OCI-LY7 (cell line): ENCODE measurements around the gene SLC22A8. TPM values are rescaled to one million over a fixed set of nuclear protein-coding genes. Genes with fewer than 3 reads are reported as not detected.

Experiments used
- BruUV-seq: library from RNA; stranded (reverse); fragments of 400-500 nt; replicated peaks from 2 replicates; lab custom pipeline; 2021; lab: Mats Ljungman, UMichigan
- CTCF ChIA-PET: fragments of 300-600 bp; sonication (Branson Sonifier 250); formaldehyde crosslinking; loops from one replicate; lab custom pipeline; 2022; ENCODE audit warnings: antibody characterized with exemption; ENCODE audit not compliant: unreplicated experiment; lab: Charles Lee
- POLR2A ChIA-PET: fragments of 300-600 bp; sonication (Branson Sonifier 250); formaldehyde crosslinking; loops from one replicate; lab custom pipeline; 2022; ENCODE audit warnings: antibody characterized with exemption; lab: Charles Lee
- DNase-seq: peaks from one replicate; pipeline ENCODE4 v3.0.0-alpha.2; 2015; ENCODE audit warnings: low spot score
- H2AFZ ChIP-seq: fragments of 200-600 bp; sonication (generic), shearing (Covaris generic); 2 replicates; pipeline ENCODE4 v1.6.1; 2014; ENCODE audit warnings: mild to moderate bottlenecking, antibody characterized with exemption, low read length, moderate library complexity
- H3K27ac ChIP-seq: fragments of 200-600 bp; sonication (generic); 2 replicates; pipeline ENCODE4 v1.5.1; 2014; ENCODE audit warnings: mixed run types, low read depth, mild to moderate bottlenecking, moderate library complexity, low read length, inconsistent platforms; ENCODE audit not compliant: poor library complexity, severe bottlenecking
- H3K36me3 ChIP-seq: fragments of 200-600 bp; sonication (generic); 2 replicates; pipeline ENCODE4 v1.6.1; 2014; ENCODE audit warnings: mild to moderate bottlenecking, antibody characterized with exemption, low read length, moderate library complexity, mixed read lengths; ENCODE audit not compliant: insufficient read depth
- H3K4me1 ChIP-seq: fragments of 200-600 bp; sonication (generic); 2 replicates; pipeline ENCODE4 v1.5.1; 2014; ENCODE audit warnings: mild to moderate bottlenecking, low read length; ENCODE audit not compliant: insufficient read depth, poor library complexity, severe bottlenecking
- H3K4me2 ChIP-seq: fragments of 200-600 bp; sonication (generic); 2 replicates; pipeline ENCODE4 v1.6.1; 2014; ENCODE audit warnings: mild to moderate bottlenecking, low read length
- H3K4me3 ChIP-seq: fragments of 200-600 bp; sonication (generic); 2 replicates; pipeline ENCODE4 v1.5.1; 2014; ENCODE audit warnings: mild to moderate bottlenecking, low read depth, low read length; ENCODE audit not compliant: poor library complexity, severe bottlenecking
- H3K79me2 ChIP-seq: fragments of 200-600 bp; sonication (generic); 2 replicates; pipeline ENCODE4 v1.6.1; 2016; ENCODE audit warnings: low read depth, mild to moderate bottlenecking, low read length, moderate library complexity, mixed read lengths; ENCODE audit not compliant: insufficient read depth
- H3K9me2 ChIP-seq: fragments of 200-600 bp; sonication (generic); 2 replicates; pipeline ENCODE4 v1.6.1; 2016; ENCODE audit warnings: mild to moderate bottlenecking, low read length, mixed read lengths; ENCODE audit not compliant: insufficient read depth
- H3K9me3 ChIP-seq: fragments of 200-600 bp; sonication (generic); 2 replicates; pipeline ENCODE4 v1.6.1; 2014; ENCODE audit warnings: mild to moderate bottlenecking, mixed run types, low read length, mixed read lengths
- H4K20me1 ChIP-seq: fragments of 200-600 bp; sonication (generic); 2 replicates; pipeline ENCODE4 v1.6.1; 2014; ENCODE audit warnings: mild to moderate bottlenecking, antibody characterized with exemption, low read length, moderate library complexity, mixed read lengths; ENCODE audit not compliant: insufficient read depth
- CTCF ChIP-seq: fragments of 200-600 bp; sonication (generic); conservative IDR thresholded peaks from 2 replicates; pipeline ENCODE4 v1.5.1; 2014; ENCODE audit warnings: mild to moderate bottlenecking, antibody characterized with exemption, low read length, moderate library complexity, mixed read lengths
- EZH2phosphoT487 ChIP-seq: fragments of 200-600 bp; sonication (generic); IDR thresholded peaks from 2 replicates; pipeline ENCODE4 v1.6.1; 2018; ENCODE audit warnings: low read depth, borderline replicate concordance, mild to moderate bottlenecking, mixed run types, antibody characterized with exemption, low read length, moderate library complexity, mixed read lengths
- intact Hi-C: fragments of 100-400 bp; cut with micrococcal nuclease; formaldehyde crosslinking; loops from one replicate; pipeline ENCODE4 v1.10.0; 2022; ENCODE audit not compliant: unreplicated experiment
- total RNA-seq, 2 experiments: library from RNA; depleted of rRNA in 1 of 2; stranded (reverse); fragments of >200 nt in 1 of 2; shearing (Covaris generic) in 1 of 2; gene quantifications; 2 replicates each; pipeline ENCODE4 v1.2.3, GENCODE V29; 2014 to 2022

Gene SLC22A8
- total RNA-seq, 2 experiments from 2014 or later, result not detected

- no TSS peak for BruUV-seq
- POLR2A ChIA-PET, result no interaction called here
- intact Hi-C loops, result no loop called here
Measured at GRCh38 chr11:62985041-62985750, 30.4 kb downstream of the SLC22A8 start.

DNA sequence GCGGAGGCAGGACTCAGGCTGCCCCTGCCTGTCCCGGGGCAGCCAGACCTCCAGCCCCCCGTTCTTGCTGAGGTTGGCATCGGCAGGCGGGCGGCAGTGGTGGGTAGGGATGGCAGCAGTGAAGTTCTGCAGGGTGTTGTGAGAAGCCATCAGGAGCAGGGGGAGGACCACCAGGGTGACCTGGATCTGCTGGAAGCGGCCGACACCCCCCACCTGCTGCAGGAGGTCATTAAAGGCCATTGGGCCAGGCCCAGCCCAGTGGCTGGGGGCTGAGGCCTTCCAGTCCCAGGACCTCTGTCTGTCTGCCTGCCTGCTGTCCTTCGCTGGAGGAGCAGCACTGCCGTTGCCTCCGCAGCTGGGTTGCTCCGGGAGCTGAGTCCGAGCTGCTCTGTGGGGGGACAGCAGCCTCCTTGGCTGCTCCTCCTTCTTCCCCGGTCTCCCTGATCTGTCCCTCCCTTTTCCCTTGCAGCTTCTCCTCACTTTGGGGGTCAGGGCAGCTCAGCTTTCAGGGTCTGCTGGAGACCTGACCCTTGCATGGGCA, 31.1 kb downstream of the SLC22A8 start, which contains the start of gene SLC22A6:
Gene SLC22A6, minus strand, starts transcription at position 517 of the 541 bp plus-strand sequence. Its CDS starts 277 bp downstream, at position 240.
- no peaks in the 10 kb centered on the region for H3K36me3 ChIP-seq
- no peaks in the 10 kb centered on the region for H3K4me1 ChIP-seq
- CTCF ChIA-PET, result no interaction called here
- POLR2A ChIA-PET, result no interaction called here
- H3K9me3 ChIP-seq, result no peaks in the 10 kb centered on the region
- no peak within 1 kb of the TSS for H3K27ac ChIP-seq
- H4K20me1 ChIP-seq, result no peaks in the 10 kb centered on the region
- no peaks in the 10 kb centered on the region for H3K9me2 ChIP-seq
- intact Hi-C loops, result no loop called here
- no peak for DNase-seq
- no peak within 1 kb of the TSS for H2AFZ ChIP-seq
- TF ChIP-seq EZH2phosphoT487 (no peak), CTCF (no peak)
- H3K4me3 ChIP-seq, result no peak within 1 kb of the TSS
- no TSS peak for BruUV-seq
- H3K4me2 ChIP-seq, result no peak within 1 kb of the TSS
- no peaks in the 10 kb centered on the region for H3K79me2 ChIP-seq

More at GRCh38 chr11:62985041-62985750, 30.4 kb downstream of the SLC22A8 start:
- Histone ChIP-seq H3K79me2 (no peaks in the 10 kb centered on the region), H3K4me1 (no peaks in the 10 kb centered on the region), H3K4me2 (no peak overlapping the region), H3K4me3 (no peak overlapping the region), H3K9me2 (no peaks in the 10 kb centered on the region), H3K9me3 (no peaks in the 10 kb centered on the region), H3K27ac (no peak overlapping the region), H2AFZ (no peak overlapping the region), H3K36me3 (no peaks in the 10 kb centered on the region), H4K20me1 (no peaks in the 10 kb centered on the region)
- CTCF ChIA-PET, result no interaction called here
- TF ChIP-seq EZH2phosphoT487 (no peak), CTCF (no peak)
- DNase-seq, result no peak
